NK-92 (cell line): ENCODE results near the gene EPB41L1.

Experiments
- DNase-seq: peaks from one replicate; lab custom pipeline; 2025; ENCODE audit not compliant: unreplicated experiment; lab: John Stamatoyannopoulos, UW

EPB41L1 gene

GRCh38 chr20:36184816-36185776 is 30.6 kb downstream of the EPB41L1 start:
- DNase-seq = no peak

- no peak for DNase-seq
These were observed 39.6 kb downstream of the EPB41L1 start for GRCh38 chr20:36193977-36194712.

DNA sequence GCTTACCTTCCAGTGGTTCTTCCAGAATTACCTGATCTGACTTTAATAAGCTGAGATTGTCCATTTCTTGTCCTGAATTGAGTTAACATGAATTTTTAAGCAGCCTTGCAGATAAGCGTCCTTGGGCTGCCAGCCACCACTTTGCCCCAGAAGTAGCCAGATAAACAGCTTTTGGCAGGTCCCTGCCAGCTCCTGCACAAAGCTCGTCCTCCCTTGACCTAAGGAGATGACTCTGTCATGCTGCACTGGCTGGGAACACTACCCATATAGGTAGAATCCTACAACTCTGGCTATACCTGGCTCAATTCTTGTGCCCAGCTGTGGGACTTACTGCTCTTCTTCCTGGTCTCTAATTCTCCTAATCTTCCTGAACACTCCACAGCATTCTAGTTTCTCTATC is 42.1 kb downstream of the EPB41L1 start:
- DNase-seq = no peak

DNA sequence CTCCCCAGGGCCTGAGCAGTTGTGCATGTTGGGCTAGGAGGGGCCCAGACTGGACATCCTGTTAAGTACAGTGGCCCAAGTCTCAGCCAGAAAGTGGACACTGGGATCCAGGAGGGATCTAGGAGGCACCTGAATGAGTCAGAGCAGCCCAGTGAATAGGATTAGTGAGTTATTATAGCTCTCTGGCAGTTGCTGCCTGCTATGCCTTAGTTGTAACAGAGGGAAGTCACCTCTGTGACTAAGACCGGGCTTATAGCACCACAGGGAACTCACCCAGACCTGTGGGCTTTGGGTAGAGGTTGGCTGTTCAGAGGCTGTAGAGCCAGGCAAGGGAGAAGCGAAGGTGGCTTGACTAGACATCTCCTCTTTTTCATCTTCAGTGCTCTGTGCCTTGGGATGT is 42.7 kb downstream of the EPB41L1 start:
- DNase-seq = no peak

GRCh38 chr20:36199345-36200257 is 45.1 kb downstream of the EPB41L1 start:
- no peak for DNase-seq

DNA sequence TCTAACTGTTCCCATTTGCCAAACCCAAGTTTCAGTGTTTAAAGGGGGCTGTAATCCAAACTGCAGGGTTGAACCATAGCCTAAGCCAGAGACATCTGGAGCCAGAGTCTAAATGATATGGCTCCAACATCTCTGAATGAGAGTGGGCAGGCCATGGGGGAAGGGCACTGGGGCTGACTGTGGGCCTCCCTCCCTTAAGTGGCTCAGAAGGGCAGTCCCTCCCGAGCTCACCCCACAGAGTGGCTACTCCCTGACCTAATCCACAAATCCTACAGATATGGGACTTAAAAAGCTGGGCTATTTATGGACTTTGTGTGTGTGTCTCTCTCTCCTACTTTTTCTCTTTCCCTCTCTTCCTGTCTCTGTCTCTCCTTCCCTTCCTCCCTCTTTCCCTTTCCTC is 45.9 kb downstream of the EPB41L1 start:
- no peak for DNase-seq

DNA sequence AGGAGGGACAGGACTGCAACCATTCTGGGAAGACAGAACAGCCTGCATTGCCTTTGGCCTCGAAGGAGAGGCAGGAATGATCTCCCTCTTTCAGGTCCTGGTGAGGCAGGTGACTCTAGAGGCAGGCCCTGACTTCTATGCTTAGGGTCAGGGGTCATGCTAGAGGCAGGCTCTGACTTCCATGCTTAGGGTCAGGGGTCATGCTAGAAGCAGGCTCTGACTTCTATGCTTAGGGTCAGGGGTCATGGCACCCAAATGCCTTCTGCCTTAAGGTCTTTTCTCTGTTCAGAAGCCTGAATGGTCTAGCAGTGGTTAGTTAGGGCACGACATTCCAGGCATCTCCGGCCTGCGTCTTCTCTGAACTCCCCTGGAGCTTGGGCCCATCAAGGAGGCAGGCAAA is 46.7 kb downstream of the EPB41L1 start:
- no peak for DNase-seq

DNA sequence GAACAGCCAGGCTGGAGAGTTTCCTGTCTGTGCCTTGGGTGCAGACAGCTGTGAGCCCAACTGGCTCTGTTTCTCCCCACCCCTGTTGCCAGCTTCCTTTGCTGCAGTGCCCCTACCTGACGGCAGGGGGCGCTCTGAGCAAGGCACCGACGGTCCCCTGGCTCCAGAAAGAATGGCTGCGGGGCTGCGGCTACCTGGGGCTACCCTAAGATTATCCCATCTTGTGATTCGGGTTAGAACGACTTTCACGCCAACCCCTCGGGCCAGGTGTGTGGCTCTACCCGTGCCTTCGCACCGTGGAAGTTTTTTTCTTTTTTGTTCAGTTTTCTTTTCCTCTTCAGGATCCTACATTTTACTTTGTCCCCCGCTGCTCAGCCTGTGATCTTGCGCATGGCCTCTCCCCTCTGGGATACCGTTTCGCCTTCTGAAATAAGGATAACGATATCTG is 48.4 kb downstream of the EPB41L1 start:
- no peak for DNase-seq

GRCh38 chr20:36203861-36204260 is 49.3 kb downstream of the EPB41L1 start:
- DNase-seq = no peak

GRCh38 chr20:36205026-36205425 is 50.5 kb downstream of the EPB41L1 start:
- no peak for DNase-seq

DNA sequence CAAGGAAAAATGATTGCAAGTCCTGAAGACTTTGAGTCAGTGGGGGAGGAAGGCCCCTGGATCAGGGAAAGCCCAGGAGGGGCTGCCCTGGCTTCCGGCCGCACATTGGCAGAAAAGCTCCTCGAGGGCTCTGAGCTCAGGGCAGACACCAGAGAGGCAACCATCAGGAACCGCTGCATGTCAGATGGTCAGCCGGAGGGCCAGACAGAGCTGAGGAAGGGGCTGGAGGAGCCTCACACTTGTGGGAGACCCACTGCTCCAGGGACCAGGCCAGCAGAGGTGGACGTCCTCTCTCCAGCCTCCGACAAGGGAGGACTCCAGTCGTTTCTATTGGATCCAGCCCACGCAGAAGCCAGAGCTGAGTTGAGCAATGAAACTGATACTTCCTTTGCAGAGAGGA is 51.5 kb downstream of the EPB41L1 start:
- no peak for DNase-seq

GRCh38 chr20:36206641-36207040 is 52.1 kb downstream of the EPB41L1 start:
- DNase-seq = no peak

DNA sequence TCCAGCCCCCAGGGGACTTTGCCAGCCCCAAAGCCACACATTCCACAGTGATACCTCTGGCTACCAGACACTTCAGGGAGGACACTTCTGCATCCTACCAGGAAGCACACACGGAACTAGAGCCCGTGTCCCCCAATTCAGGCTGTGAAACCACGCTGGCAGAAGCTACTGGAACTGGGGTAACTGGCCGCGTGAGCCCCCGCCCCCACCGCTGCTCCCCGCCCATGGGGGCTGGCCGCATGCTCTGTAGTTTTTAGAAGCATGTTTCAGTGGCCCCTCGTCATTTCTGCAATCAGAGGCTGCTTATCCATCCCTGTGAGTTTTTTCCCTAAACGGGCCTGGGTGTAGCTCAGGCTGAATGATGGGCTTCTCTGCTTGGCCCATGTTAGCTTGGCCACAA is 53.1 kb downstream of the EPB41L1 start:
- no peak for DNase-seq

DNA sequence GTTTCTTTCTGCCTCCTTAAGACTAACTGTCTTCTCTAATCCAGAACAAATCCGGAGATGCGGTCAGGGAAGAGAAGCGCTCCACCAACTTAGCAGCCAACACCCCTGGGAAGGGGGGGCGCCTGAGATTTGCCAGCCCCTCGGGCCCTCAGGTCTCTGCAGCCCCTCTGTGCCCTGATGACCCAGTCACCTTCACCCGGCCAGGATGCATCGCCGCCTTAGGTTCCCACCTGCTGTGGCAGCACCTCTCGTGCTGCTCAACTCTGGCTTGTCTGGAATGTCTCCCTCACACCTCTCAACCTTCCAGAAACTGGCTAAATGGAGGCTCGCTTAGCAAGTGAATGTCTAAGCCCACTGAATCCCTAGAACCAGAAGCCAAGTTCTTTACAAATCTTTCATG is 53.7 kb downstream of the EPB41L1 start:
- DNase-seq = no peak

GRCh38 chr20:36210436-36211021 is 56.0 kb downstream of the EPB41L1 start:
- no peak for DNase-seq

GRCh38 chr20:36213362-36213761 is 58.8 kb downstream of the EPB41L1 start:
- DNase-seq = no peak

DNA sequence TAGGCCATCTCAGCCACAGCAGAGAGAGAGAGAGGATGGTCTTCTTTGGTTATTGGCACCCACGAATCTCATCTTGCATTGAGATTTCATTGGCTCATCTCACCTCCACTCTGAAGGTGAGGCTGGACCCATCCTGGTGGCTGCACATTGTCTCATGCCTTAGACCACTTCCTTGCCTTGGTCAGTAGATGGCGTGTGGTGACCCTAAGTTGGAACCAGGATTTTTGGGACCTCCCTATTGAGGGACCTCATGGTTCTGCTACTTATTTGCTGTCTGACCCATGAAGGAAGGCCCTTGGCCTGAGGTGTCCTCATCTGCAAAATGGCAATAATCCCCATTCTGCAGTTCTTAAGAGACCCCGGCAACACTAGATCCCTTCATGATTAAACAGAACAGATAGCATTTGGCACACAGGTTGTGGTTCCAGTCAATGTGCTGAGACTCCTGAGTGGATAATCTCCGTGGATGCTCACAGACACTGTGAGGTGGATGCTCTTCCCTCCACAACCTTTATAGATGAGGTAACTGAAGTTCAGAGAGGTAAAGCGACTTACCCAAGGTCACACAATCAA is 60.2 kb downstream of the EPB41L1 start:
- DNase-seq = no peak

DNA sequence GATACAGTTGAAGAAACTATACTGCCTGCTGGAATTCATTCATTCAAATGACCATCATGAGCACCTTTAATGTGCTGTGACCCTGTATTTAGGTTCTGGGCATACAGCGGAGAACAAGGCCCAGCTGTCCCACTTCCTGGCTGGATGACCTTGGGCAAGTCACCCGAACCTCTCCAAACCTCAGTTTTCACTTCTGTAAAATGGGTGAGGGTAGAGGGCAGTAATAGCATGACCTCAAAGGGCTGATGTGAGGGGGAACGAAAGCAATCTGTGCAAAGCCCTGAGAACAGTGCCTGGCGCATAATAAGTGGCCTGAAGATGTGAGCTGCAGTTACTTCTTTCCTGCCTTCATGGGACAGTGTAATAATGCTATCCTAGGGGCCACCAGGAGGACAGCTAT is 61.2 kb downstream of the EPB41L1 start:
- no peak for DNase-seq

DNA sequence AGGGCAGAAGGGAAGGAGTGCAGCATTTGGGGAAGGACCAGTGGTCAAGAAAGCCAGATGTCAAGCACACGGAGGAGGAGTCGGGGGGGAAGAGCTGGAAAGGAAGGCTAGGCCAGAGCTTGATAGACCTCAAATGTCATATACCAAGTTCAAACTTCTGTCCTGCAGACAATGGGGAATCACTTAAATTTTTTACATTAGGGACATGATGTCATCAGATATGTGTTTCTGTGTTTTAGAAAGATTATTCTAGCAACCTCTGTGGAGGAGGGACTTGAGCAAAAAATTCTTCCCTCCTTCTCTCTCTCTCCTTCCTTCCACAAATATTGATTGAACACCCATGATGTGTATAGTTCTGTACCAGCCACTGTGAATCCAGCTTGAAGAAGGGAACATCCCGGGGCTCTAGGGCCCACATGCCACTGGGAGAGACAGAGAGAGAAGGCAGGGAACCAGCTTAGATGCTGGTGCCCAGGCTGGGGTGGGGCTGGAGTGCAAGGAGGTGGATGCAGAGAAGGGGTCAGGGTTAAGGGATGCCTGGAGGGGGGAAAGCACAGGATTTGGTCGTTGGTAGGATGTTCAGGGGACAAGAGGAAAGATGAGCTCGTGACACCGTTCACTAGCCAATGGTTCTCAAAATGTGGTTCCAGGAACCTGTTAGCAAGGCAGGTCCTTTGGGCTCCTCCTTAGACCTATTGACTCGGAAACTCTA is 61.9 kb downstream of the EPB41L1 start:
- DNase-seq = no peak

- DNase-seq = no peak
These were observed 62.7 kb downstream of the EPB41L1 start for GRCh38 chr20:36217226-36217625.
